ENCODE measurements around the gene MLH1.

MLH1 gene

DNA sequence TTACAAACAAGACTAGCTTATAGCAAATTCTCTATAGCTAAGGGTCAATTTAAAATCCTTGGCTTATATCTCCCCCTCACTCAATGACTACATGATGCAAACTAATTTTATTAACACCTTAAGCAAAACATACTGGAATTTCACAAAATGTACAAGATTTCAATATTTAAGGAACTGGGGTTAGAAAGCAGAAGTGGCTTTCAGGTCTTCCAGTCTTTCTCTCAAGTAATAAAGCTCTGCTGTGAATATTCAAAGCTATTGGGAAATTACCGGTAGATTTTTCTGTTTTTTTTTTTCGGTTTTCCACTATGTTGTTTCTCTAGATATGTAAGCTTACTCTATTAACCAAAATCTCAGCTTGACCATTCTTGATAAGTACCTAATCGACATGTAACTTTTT lies 4.3 kb upstream of the MLH1 start:
- H3K36me3 ChIP-seq: peaks cover 30 to 44% (median 31%) of the 10 kb centered on the region in 3 donors
- TF ChIP-seq, protein P1, sequence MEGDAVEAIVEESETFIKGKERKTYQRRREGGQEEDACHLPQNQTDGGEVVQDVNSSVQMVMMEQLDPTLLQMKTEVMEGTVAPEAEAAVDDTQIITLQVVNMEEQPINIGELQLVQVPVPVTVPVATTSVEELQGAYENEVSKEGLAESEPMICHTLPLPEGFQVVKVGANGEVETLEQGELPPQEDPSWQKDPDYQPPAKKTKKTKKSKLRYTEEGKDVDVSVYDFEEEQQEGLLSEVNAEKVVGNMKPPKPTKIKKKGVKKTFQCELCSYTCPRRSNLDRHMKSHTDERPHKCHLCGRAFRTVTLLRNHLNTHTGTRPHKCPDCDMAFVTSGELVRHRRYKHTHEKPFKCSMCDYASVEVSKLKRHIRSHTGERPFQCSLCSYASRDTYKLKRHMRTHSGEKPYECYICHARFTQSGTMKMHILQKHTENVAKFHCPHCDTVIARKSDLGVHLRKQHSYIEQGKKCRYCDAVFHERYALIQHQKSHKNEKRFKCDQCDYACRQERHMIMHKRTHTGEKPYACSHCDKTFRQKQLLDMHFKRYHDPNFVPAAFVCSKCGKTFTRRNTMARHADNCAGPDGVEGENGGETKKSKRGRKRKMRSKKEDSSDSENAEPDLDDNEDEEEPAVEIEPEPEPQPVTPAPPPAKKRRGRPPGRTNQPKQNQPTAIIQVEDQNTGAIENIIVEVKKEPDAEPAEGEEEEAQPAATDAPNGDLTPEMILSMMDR (IDR thresholded peaks at IDR 0.05): no peak
- peak overlapping the region in 1 of 2 donors; percentile 79 for H3K4me3 ChIP-seq
- H3K27me3 ChIP-seq: no peaks in the 10 kb centered on the region
- no peak for DNase-seq
- no peaks in the 10 kb centered on the region for H3K9me3 ChIP-seq
- no peak overlapping the region for H3K27ac ChIP-seq
- H3K4me1 ChIP-seq: peaks cover 0 to 47% (median 39%) of the 10 kb centered on the region in 4 donors
- intact Hi-C loops (cut with DNase I; ENCODE audit: low total_unique reads): no loop called here

DNA sequence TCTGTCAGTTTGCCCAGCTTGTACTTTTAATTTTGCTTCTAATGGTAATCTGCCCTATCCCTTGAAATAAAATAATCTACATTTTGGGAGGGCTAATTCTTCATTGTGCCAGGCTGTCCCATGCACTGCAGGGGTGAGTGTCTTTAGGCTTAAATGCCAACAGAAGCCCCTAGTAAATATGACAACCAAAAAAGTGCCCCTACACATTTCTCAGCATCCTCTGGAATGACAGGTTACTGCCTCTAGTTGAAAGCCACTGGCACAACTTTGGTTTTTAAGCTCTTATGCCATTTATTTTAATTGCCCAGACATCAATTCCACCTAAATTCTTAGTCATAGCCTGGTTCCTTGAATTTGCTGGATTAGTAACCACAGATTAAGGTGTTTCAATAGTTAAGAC lies 3.8 kb upstream of the MLH1 start:
- peaks cover 25 to 38% (median 25%) of the 10 kb centered on the region in 3 donors for H3K36me3 ChIP-seq
- TF ChIP-seq, protein P1 (IDR thresholded peaks at IDR 0.05): no peak
- no peak for DNase-seq
- no peaks in the 10 kb centered on the region for H3K9me3 ChIP-seq
- peak overlapping the region in 1 of 2 donors; percentile 79 for H3K4me3 ChIP-seq
- intact Hi-C loops (cut with DNase I; ENCODE audit: low total_unique reads): no loop called here
- no peaks in the 10 kb centered on the region for H3K27me3 ChIP-seq
- H3K27ac ChIP-seq: no peak overlapping the region
- peaks cover 0 to 53% (median 42%) of the 10 kb centered on the region in 4 donors for H3K4me1 ChIP-seq

DNA sequence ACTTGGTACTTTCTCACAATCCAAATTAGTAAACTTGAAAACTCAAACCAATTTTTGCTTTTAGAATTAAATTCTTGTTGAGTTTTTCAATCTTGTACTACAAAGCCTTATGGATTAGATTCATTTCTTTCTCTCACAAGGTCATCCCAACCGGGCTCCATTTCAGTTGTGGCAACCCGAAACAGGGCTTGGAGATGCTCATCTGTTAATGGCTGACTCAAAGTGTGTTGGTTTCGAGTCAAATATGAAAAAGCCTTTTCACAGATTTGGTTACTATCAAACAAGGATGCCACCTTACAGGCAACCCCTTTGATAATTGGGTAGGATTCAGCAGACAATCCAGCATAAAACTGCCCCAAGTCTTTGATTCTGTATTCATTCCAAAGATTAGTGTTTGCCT lies 2.2 kb upstream of the MLH1 start:
- H3K27me3 ChIP-seq: no peaks in the 10 kb centered on the region
- peaks cover 12 to 33% (median 12%) of the 10 kb centered on the region in 3 donors for H3K36me3 ChIP-seq
- TF ChIP-seq, protein P1 (IDR thresholded peaks at IDR 0.05): no peak
- DNase-seq: no peak
- H3K9me3 ChIP-seq: no peaks in the 10 kb centered on the region
- H3K27ac ChIP-seq: peak overlapping the region in 1 of 2 donors; percentile 90
- peak overlapping the region; percentile 61 to 79 for H3K4me3 ChIP-seq
- intact Hi-C loops (cut with DNase I; ENCODE audit: low total_unique reads): no loop called here
- H3K4me1 ChIP-seq: peaks cover 0 to 57% (median 46%) of the 10 kb centered on the region in 4 donors

DNA sequence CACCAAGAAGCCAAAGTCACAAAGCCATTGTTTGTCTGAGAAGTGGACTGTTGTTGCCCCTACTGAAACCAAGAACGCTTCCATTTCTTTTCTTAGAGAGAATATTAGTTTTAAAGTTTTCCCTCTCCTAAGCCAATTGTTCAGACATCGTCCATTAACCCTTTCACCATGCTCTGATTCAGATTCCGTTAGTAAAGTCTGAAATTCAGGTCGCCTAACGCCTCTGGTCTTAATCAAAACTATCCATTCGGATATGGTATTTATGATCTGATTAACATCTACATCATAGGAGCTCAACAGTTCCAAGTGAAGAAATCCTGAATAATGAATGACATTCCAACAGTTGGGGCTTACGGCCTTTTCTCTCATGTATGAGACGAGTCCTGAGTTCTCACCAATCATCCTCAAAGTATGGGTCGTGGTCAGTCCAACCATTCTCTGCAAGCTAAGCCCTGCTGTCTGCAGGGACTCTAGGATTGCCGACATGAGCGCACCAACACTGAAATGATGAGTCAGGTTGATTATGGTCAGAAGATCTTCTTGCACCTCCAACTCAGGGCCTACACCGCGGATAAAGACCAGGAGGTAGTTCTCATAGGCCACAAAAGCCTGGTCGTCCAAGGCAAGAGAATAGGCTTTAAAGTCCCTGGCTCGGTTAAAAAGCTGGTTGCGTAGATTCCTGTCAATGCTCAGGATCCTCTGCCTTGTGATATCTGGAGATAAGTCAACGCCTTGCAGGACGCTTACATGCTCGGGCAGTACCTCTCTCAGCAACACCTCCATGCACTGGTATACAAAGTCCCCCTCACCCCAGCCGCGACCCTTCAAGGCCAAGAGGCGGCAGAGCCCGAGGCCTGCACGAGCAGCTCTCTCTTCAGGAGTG lies 1.2 kb upstream of the MLH1 start:
- Histone ChIP-seq H3K4me3 (peak overlapping the region; percentile 61 to 79), H3K9me3 (no peaks in the 10 kb centered on the region), H3K4me1 (peaks cover 0 to 57% (median 46%) of the 10 kb centered on the region in 4 donors), H3K27me3 (no peaks in the 10 kb centered on the region), H3K27ac (peak overlapping the region; percentile 90), H3K36me3 (peaks cover 13 to 32% (median 13%) of the 10 kb centered on the region in 3 donors)
- intact Hi-C loops (cut with DNase I; ENCODE audit: low total_unique reads): no loop called here
- peak in 1 of 2 donors; percentile 30 for DNase-seq
- TF ChIP-seq, protein P1 (IDR thresholded peaks at IDR 0.05): no peak

DNA sequence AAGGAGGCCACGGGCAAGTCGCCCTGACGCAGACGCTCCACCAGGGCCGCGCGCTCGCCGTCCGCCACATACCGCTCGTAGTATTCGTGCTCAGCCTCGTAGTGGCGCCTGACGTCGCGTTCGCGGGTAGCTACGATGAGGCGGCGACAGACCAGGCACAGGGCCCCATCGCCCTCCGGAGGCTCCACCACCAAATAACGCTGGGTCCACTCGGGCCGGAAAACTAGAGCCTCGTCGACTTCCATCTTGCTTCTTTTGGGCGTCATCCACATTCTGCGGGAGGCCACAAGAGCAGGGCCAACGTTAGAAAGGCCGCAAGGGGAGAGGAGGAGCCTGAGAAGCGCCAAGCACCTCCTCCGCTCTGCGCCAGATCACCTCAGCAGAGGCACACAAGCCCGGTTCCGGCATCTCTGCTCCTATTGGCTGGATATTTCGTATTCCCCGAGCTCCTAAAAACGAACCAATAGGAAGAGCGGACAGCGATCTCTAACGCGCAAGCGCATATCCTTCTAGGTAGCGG lies 452 bp upstream of the MLH1 start, which contains the start of gene EPM2AIP1:
Gene EPM2AIP1 (minus strand): TSS at position 326 of the 520 bp plus-strand sequence. CDS start 54 bp downstream, at position 272.
- Histone ChIP-seq H3K27me3 (no peaks in the 10 kb centered on the region), H3K4me1 (peaks cover 0 to 53% (median 43%) of the 10 kb centered on the region in 4 donors), H3K27ac (peak within 1 kb of the TSS; percentile 90 to 92), H3K36me3 (peaks cover 15 to 33% (median 18%) of the 10 kb centered on the region in 3 donors), H3K4me3 (peak within 1 kb of the TSS; percentile 61 to 79), H3K9me3 (no peaks in the 10 kb centered on the region)
- TF ChIP-seq, protein P1 (IDR thresholded peaks at IDR 0.05): peak; percentile 37 to 53
- intact Hi-C loops (cut with DNase I; ENCODE audit: low total_unique reads): no loop called here
- DNase-seq: peak in 1 of 2 donors; percentile 100

Measured in tibial artery (tissue), 4 donors.